GM23248 (cell line): ENCODE measurements around the gene NRF1.

Experiments used
- EZH2 ChIP-seq: fragments of 200-600 bp; sonication (generic); IDR thresholded peaks from 2 replicates; pipeline ENCODE4 v1.6.1; 2018; ENCODE audit warnings: antibody characterized with exemption, mild to moderate bottlenecking; ENCODE audit not compliant: insufficient read depth, poor library complexity, severe bottlenecking
- EZH2phosphoT487 ChIP-seq: fragments of 200-600 bp; sonication (generic); IDR thresholded peaks from 2 replicates; pipeline ENCODE4 v1.6.1; 2018; ENCODE audit warnings: antibody characterized with exemption, moderate library complexity, mild to moderate bottlenecking, low read depth; ENCODE audit not compliant: insufficient read depth

DNA sequence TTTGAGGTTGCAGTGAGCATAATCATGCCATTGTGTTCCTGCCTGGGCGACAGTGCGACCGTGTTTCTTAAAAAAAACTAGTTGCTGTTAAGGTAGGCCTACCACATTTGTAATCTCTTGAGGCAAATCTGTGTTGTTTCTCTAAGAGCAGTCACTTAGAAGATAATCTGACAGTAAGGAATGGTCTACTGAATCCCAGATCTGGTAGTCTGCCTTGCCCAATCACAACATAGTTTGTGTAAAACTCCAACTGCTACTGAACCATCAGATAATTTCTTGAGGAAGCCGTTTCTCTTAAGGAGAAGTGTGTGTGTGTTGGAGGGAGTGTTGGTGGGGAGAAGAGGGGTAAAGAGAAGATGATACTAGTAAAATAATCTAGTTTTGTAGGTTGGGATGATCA, 5.0 kb downstream of the NRF1 start:
- no peak for TF ChIP-seq EZH2phosphoT487
- TF ChIP-seq EZH2 = no peak
